Activated CD8-positive, alpha-beta T cell treated with anti-CD3 and anti-CD28 coated beads for 36 hours (primary cell): ENCODE results near the gene PREX1. TPM values are rescaled to one million over a fixed set of nuclear protein-coding genes. Genes with fewer than 3 reads are reported as not detected.

ENCODE experiments used
- ATAC-seq: fragments of 200-7000 bp; cut with Tn5 transposase; one replicate; pipeline ENCODE4 v1.10.0; 2021; ENCODE audit warnings: mild to moderate bottlenecking, moderate library complexity
- CTCF ChIA-PET: fragments of 350-600 bp; sonication (Branson Sonifier 250); formaldehyde crosslinking; loops from one replicate; lab custom pipeline; 2021; ENCODE audit warnings: antibody characterized with exemption; lab: Charles Lee
- POLR2A ChIA-PET: fragments of 350-600 bp; sonication (Branson Sonifier 250); formaldehyde crosslinking; loops from one replicate; lab custom pipeline; 2021; ENCODE audit warnings: antibody characterized with exemption; lab: Charles Lee
- DNase-seq: peaks from one replicate; pipeline ENCODE4 v3.0.0-alpha.2; 2020
- H3K27ac Mint-ChIP-seq: one replicate; pipeline ENCODE4 v1.8.0; 2021; ENCODE audit warnings: mild to moderate bottlenecking, mixed read lengths
- H3K27me3 Mint-ChIP-seq: one replicate; pipeline ENCODE4 v1.8.0; 2021; ENCODE audit warnings: mixed read lengths
- H3K36me3 Mint-ChIP-seq: one replicate; pipeline ENCODE4 v1.8.0; 2021; ENCODE audit warnings: low read depth, mixed read lengths
- H3K4me1 Mint-ChIP-seq: one replicate; pipeline ENCODE4 v1.8.0; 2021; ENCODE audit warnings: low read depth, mixed read lengths
- H3K4me3 Mint-ChIP-seq: one replicate; pipeline ENCODE4 v1.8.0; 2021; ENCODE audit warnings: mild to moderate bottlenecking, moderate library complexity, mixed read lengths
- H3K9me3 Mint-ChIP-seq: one replicate; pipeline ENCODE4 v1.8.0; 2021; ENCODE audit warnings: mixed read lengths
- intact Hi-C: fragments of 100-400 bp; cut with micrococcal nuclease; formaldehyde crosslinking; loops from one replicate; pipeline ENCODE4 v1.10.0; 2022
- total RNA-seq, 2 experiments: library from RNA; stranded (reverse); gene quantifications; one replicate each; pipeline ENCODE4 v1.2.3, GENCODE V29; 2021
- TF ChIP-seq, protein P1 (sequence below): fragments of 200-600 bp; IDR thresholded peaks from one replicate; pipeline ENCODE4 v1.8.0; 2022; ENCODE audit warnings: antibody characterized with exemption, mild to moderate bottlenecking

PREX1 gene
- total RNA-seq, 2 experiments from 2014 or later: 79.7 to 80.5 TPM

DNA sequence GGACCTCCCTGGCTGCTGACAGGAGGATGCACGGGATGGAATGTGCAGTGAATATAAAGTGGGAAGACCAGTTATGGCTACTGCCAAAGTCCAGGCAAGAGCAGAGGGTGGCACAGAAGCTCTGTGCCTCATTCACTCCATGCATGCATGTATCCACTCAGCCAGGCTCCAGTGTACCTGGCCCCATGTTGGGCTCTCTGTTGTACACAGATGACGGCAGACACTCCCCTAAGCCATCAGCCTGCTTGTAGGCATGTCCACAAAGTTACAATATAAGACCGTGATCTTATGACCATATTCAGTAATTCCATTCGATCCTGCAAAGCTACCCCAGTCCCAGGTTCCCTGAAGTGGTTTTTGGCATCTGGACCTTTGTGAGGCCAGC lies 116.8 kb downstream of the PREX1 start:
- TF ChIP-seq, protein P1, sequence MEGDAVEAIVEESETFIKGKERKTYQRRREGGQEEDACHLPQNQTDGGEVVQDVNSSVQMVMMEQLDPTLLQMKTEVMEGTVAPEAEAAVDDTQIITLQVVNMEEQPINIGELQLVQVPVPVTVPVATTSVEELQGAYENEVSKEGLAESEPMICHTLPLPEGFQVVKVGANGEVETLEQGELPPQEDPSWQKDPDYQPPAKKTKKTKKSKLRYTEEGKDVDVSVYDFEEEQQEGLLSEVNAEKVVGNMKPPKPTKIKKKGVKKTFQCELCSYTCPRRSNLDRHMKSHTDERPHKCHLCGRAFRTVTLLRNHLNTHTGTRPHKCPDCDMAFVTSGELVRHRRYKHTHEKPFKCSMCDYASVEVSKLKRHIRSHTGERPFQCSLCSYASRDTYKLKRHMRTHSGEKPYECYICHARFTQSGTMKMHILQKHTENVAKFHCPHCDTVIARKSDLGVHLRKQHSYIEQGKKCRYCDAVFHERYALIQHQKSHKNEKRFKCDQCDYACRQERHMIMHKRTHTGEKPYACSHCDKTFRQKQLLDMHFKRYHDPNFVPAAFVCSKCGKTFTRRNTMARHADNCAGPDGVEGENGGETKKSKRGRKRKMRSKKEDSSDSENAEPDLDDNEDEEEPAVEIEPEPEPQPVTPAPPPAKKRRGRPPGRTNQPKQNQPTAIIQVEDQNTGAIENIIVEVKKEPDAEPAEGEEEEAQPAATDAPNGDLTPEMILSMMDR: no peak
- H3K4me3 Mint-ChIP-seq: no peak overlapping the region

DNA sequence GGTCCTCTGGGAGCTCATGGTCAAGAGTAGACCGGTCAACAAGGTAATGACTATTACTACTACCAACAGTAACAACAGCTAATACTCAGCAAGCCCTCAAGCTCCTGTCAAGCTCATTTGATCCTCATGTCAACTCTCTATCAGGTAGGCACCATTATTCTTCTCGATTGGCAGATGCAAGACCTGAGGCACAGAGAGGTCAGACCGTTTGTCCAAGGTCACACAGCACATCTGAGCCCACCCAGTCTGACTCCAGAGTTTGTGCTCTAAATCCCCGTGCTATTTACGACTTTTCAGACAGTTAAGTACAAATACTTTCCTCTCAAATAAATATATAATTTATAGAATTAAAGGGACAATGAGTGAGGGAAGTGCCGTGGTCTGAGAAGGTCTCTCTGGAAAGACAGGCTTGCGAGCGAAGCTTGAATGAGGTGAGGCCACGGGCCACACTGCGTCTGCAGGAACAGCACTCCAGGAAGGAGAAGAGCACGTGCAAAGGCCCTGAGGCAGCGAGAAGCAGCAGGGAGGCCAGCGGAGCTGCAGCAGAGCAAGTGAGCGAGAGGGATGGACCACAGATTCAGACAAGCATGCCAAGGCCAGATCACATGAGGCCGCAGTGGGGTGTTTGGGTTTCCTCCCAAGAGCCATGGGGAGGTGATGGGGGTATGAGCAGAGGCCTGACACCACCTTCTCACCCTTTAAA lies 117.3 kb downstream of the PREX1 start:
- Mint-ChIP-seq H3K36me3 (peaks cover 52% of the 10 kb centered on the region), H3K9me3 (no peaks in the 10 kb centered on the region), H3K4me3 (no peak overlapping the region), H3K27ac (no peak overlapping the region), H3K4me1 (peaks cover 60% of the 10 kb centered on the region), H3K27me3 (no peaks in the 10 kb centered on the region)
- TF ChIP-seq, protein P1: no peak
- ChIA-PET POLR2A (interaction anchor here (1.0 kb wide), 2 partner anchors 12 to 25 kb away, joined by 3 to 4 read pairs; no protein-coding TSS in a partner anchor), CTCF (interaction anchor here (0.8 kb wide), 1 partner anchor 20 kb away, joined by 3 read pairs; no protein-coding TSS in a partner anchor)
- intact Hi-C loops: no loop called here
- ATAC-seq: no peak
- no peak for DNase-seq

More for the DNA sequence above, 116.8 kb downstream of the PREX1 start:
- peaks cover 53% of the 10 kb centered on the region for H3K36me3 Mint-ChIP-seq
- no peak overlapping the region for H3K27ac Mint-ChIP-seq
- ChIA-PET CTCF (no interaction called here), POLR2A (interaction anchor here (1.0 to 1.2 kb wide), 3 partner anchors 12 to 115 kb away, joined by 3 to 4 read pairs (median 3); no protein-coding TSS in a partner anchor)
- intact Hi-C loops: no loop called here
- H3K4me1 Mint-ChIP-seq: peaks cover 61% of the 10 kb centered on the region
- no peaks in the 10 kb centered on the region for H3K9me3 Mint-ChIP-seq
- ATAC-seq: no peak
- H3K27me3 Mint-ChIP-seq: no peaks in the 10 kb centered on the region
- no peak for DNase-seq

DNA sequence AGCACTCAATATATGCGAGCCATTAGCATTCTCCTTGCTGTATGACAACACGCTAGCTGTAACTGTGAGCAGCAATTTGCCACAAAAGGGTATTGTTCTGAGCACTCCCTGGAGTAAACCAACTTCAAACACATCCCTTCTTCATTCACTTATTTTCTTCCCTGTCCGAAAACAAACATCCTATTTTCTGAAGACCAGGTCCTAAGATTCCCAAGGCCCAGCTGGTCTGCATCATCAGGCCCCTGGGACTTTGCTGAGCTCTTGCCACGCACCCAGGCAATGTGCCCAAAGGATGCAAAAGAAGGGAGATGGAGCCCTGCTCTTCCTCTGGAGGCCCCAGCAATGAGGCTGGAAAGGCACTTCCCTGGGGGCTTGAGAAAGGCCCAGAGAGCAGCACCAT lies 118.1 kb downstream of the PREX1 start:
- ATAC-seq (no peak), DNase-seq (no peak)
- Mint-ChIP-seq H3K36me3 (peaks cover 49% of the 10 kb centered on the region), H3K4me1 (peaks cover 57% of the 10 kb centered on the region), H3K27ac (peak overlapping the region; percentile 7), H3K4me3 (no peak overlapping the region), H3K27me3 (no peaks in the 10 kb centered on the region), H3K9me3 (no peaks in the 10 kb centered on the region)
- CTCF ChIA-PET: interaction anchor here (0.8 kb wide), 1 partner anchor 20 kb away, joined by 3 read pairs; no protein-coding TSS in a partner anchor
- POLR2A ChIA-PET: interaction anchor here (0.6 kb wide), 2 partner anchors 9 to 51 kb away, joined by 3 to 4 read pairs; no protein-coding TSS in a partner anchor
- TF ChIP-seq, protein P1: no peak
- intact Hi-C loops: no loop called here

DNA sequence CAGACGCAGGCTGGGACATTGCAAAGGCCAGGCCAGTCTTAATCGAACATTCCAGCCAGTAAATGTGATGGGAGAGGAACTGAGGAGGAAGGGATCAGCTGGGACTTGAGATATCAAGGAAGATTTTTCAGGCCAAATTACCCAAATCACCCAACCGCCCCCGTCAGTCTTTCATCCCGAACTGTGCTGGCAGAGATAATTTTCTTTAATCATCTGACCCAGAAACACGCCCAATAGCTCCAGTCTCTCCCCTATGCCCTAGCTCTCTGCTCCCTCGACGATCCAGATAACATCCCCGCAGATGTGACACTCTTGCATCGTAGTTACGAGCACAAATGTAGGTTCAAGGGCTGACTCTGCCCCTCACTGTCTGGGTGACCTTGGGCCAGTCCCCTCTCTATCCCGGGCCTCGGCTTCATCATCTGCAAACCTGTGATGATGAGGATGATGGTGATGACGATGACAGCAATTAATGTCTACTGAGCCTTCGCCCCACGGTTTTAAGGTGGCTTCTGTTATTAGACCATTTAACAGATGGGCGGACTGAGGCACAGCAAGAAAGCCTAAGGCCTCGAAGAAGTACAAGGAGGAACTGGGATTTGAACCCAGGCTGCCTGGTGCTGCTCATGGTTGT lies 118.6 kb downstream of the PREX1 start:
- H3K36me3 Mint-ChIP-seq: peaks cover 48% of the 10 kb centered on the region
- no peaks in the 10 kb centered on the region for H3K9me3 Mint-ChIP-seq
- intact Hi-C loops: no loop called here
- CTCF ChIA-PET: interaction anchor here (3.5 kb wide), 1 partner anchor 13 kb away, joined by 12 read pairs; no protein-coding TSS in a partner anchor
- no peaks in the 10 kb centered on the region for H3K27me3 Mint-ChIP-seq
- DNase-seq: no peak
- POLR2A ChIA-PET: interaction anchor here (0.6 kb wide), 2 partner anchors 10 to 52 kb away, joined by 3 to 4 read pairs; no protein-coding TSS in a partner anchor
- H3K4me3 Mint-ChIP-seq: no peak overlapping the region
- H3K4me1 Mint-ChIP-seq: peaks cover 51% of the 10 kb centered on the region
- no peak overlapping the region for H3K27ac Mint-ChIP-seq
- TF ChIP-seq, protein P1: no peak
- no peak for ATAC-seq

DNA sequence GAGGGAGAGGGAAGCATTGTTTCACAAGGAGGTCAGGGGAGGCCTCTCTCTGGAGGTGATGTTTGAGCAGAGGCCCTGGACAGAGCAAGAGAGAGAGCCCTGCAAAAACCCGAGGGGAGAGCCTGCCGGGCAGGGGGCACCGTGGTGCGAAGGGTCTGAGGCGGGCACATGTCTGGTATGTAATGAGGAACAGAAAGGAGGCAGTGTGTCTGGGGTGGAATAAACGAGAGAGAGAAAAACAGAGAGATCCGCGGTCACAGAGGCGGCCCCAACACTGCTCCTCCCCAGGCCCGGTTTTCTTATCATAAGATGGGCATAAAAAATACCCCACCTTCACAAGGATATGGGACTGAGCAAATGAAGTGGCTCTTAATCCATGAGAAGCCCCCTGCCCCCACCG lies 119.2 kb downstream of the PREX1 start:
- Mint-ChIP-seq H3K27ac (peak overlapping the region; percentile 18), H3K9me3 (no peaks in the 10 kb centered on the region), H3K4me3 (no peak overlapping the region), H3K27me3 (no peaks in the 10 kb centered on the region), H3K4me1 (peaks cover 48% of the 10 kb centered on the region), H3K36me3 (peaks cover 46% of the 10 kb centered on the region)
- intact Hi-C loops: no loop called here
- DNase-seq (no peak), ATAC-seq (no peak)
- ChIA-PET CTCF (interaction anchor here (3.5 kb wide), 1 partner anchor 13 kb away, joined by 12 read pairs; no protein-coding TSS in a partner anchor), POLR2A (no interaction called here)
- TF ChIP-seq, protein P1: no peak
